ENCODE results near the gene TMEM86A. TPM values are rescaled to one million over a fixed set of nuclear protein-coding genes. Genes with fewer than 3 reads are reported as not detected.

TMEM86A gene
- polyA plus RNA-seq, 1 of the 3 experiments (the other 2 are of a cell fraction) = 1.2 TPM

DNA sequence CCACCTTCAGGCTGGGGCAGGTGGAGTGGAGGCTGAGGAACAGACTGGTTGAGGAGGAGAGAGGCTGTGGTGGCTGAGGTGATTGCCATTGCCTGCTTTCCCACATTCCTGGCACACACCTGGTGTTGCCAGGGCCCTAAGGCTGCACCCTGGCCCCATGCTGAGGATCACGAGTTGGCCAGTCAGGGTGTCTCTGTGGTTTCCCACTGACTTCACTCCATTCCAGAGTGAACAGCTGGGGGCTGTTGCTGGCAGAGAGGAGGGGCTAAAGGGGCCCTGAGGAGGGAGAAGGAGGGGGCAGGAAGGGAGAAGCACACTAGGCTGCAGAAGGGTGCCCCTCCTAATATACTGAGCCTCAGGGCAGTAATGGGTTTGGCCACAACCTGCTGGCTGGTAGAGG, 1.8 kb downstream of the TMEM86A start:
- WGBS (ENCODE audit: low lambda C conversion rate) = 83% methylated on average over 1 of the region's 1 CpG
- H3K36me3 ChIP-seq (replicated peaks in 1 of 2; ENCODE audit: control insufficient read depth in 1 of 2, insufficient read depth in 2 of 2, low read length in 1 of 2) = no peaks in the 10 kb centered on the region

DNA sequence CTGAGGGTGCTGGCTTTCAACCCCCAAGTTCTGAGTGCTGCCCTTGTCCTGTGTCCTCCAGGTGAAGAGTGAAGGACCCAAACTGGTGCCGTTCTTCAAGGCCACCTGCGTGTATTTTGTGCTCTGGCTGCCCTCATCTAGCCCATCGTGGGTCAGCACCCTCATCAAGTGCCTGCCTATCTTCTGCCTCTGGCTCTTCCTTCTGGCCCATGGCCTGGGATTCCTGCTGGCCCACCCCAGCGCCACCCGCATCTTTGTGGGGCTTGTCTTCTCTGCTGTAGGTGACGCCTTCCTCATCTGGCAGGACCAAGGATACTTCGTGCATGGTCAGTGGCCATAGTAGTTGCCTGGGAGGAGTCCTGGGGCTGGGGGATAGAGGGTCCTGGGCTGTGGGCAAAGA, 2.3 kb downstream of the TMEM86A start:
- TF ChIP-seq RXRA (IDR thresholded peaks at IDR 0.05; ENCODE audit: borderline replicate concordance, low read depth) = no peak
- Histone ChIP-seq H3K4me2 (no peak overlapping the region), H2AFZ (ENCODE audit: low read depth) (no peak overlapping the region), H4K20me1 (ENCODE audit: insufficient read depth) (no peaks in the 10 kb centered on the region), H3K4me1 (ENCODE audit: control insufficient read depth in 1 of 2, insufficient read depth in 2 of 2, low read depth in 1 of 2, low read length in 1 of 2) (peaks cover 0 to 30% of the 10 kb centered on the region in 2 experiments; a peak in 2 of 4 replicates), H3K36me3 (replicated peaks in 1 of 2; ENCODE audit: control insufficient read depth in 1 of 2, insufficient read depth in 2 of 2, low read length in 1 of 2) (no peaks in the 10 kb centered on the region), H3K27ac (ENCODE audit: low read depth in 2 of 2, low read length in 1 of 2) (no peak overlapping the region), H3F3A (replicated peaks; ENCODE audit: insufficient read depth) (no peaks in the 10 kb centered on the region), H3K9me3 (no peaks in the 10 kb centered on the region), H3K9me2 (no peaks in the 10 kb centered on the region), H3K4me3 (ENCODE audit: low read depth in 2 of 2, low read length in 1 of 2) (no peak overlapping the region), H3K79me2 (ENCODE audit: insufficient read depth) (no peaks in the 10 kb centered on the region), H3K27me3 (ENCODE audit: insufficient read depth) (no peaks in the 10 kb centered on the region), H3K9ac (no peak overlapping the region)
- CTCF ChIA-PET = interaction anchor here (1.3 kb wide), 1 partner anchor 27 kb away, joined by 3 read pairs; no protein-coding TSS in a partner anchor
- no peak for DNase-seq
- WGBS (ENCODE audit: low lambda C conversion rate) = 91% methylated on average over 6 of the region's 7 CpGs
- POLR2A ChIA-PET = no interaction called here

More for the DNA sequence above, 1.8 kb downstream of the TMEM86A start:
- H4K20me1 ChIP-seq (ENCODE audit: insufficient read depth) = no peaks in the 10 kb centered on the region
- H3K9me2 ChIP-seq = no peaks in the 10 kb centered on the region
- H3K4me3 ChIP-seq (ENCODE audit: low read depth in 2 of 2, low read length in 1 of 2) = no peak overlapping the region
- no peak for TF ChIP-seq RXRA (IDR thresholded peaks at IDR 0.05; ENCODE audit: borderline replicate concordance, low read depth)
- H3K9ac ChIP-seq = no peak overlapping the region
- no peaks in the 10 kb centered on the region for H3K27me3 ChIP-seq (ENCODE audit: insufficient read depth)
- DNase-seq = no peak
- H3K27ac ChIP-seq (ENCODE audit: low read depth in 2 of 2, low read length in 1 of 2) = no peak overlapping the region
- POLR2A ChIA-PET = no interaction called here
- no peaks in the 10 kb centered on the region for H3K79me2 ChIP-seq (ENCODE audit: insufficient read depth)
- H3K4me1 ChIP-seq (ENCODE audit: control insufficient read depth in 1 of 2, insufficient read depth in 2 of 2, low read depth in 1 of 2, low read length in 1 of 2) = peaks cover 0 to 25% of the 10 kb centered on the region in 2 experiments; a peak in 2 of 4 replicates
- H2AFZ ChIP-seq (ENCODE audit: low read depth) = no peak overlapping the region
- H3F3A ChIP-seq (replicated peaks; ENCODE audit: insufficient read depth) = no peaks in the 10 kb centered on the region
- no peak overlapping the region for H3K4me2 ChIP-seq
- CTCF ChIA-PET = interaction anchor here (0.8 to 2.5 kb wide), 3 partner anchors 21 to 160 kb away, joined by 3 to 9 read pairs (median 4); no protein-coding TSS in a partner anchor
- no peaks in the 10 kb centered on the region for H3K9me3 ChIP-seq

DNA sequence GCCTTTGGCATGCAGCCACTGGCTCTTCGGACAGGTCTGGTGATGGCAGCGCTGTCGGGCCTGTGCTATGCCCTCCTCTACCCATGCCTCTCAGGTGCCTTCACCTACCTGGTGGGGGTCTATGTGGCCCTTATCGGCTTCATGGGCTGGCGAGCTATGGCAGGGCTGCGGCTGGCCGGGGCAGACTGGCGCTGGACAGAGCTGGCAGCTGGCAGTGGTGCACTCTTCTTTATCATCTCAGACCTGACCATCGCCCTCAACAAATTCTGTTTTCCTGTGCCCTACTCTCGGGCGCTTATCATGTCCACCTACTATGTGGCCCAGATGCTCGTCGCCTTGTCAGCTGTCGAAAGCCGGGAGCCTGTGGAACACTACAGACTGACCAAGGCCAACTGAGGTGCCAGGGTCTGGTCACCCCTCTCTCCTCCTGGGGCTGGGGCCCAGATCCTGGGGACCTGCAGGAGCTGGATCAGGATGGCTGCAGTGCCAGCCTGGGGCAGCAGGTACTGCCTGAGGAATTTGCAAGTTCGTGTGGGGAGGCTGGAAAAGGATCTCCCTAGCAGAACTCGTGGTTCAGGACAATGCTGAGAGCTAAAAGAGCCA, 3.1 kb downstream of the TMEM86A start:
- H3K4me1 ChIP-seq (ENCODE audit: control insufficient read depth in 1 of 2, insufficient read depth in 2 of 2, low read depth in 1 of 2, low read length in 1 of 2) = peaks cover 0 to 34% of the 10 kb centered on the region in 2 experiments; a peak in 2 of 4 replicates
- H3K79me2 ChIP-seq (ENCODE audit: insufficient read depth) = no peaks in the 10 kb centered on the region
- H3K9me3 ChIP-seq = no peaks in the 10 kb centered on the region
- no peaks in the 10 kb centered on the region for H4K20me1 ChIP-seq (ENCODE audit: insufficient read depth)
- no peak for DNase-seq
- 83% methylated on average over 11 of the region's 17 CpGs for WGBS (ENCODE audit: low lambda C conversion rate)
- H3K9me2 ChIP-seq = no peaks in the 10 kb centered on the region
- TF ChIP-seq, protein P1, sequence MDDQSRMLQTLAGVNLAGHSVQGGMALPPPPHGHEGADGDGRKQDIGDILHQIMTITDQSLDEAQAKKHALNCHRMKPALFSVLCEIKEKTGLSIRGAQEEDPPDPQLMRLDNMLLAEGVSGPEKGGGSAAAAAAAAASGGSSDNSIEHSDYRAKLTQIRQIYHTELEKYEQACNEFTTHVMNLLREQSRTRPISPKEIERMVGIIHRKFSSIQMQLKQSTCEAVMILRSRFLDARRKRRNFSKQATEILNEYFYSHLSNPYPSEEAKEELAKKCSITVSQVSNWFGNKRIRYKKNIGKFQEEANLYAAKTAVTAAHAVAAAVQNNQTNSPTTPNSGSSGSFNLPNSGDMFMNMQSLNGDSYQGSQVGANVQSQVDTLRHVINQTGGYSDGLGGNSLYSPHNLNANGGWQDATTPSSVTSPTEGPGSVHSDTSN (IDR thresholded peaks at IDR 0.05) = no peak
- TF ChIP-seq GATA2 (CRISPR knock-in tag; IDR thresholded peaks at IDR 0.05) (no peak), EZH2phosphoT487 (IDR thresholded peaks at IDR 0.05; ENCODE audit: borderline replicate concordance, low read depth) (no peak), FOSL2 (IDR thresholded peaks at IDR 0.05; ENCODE audit: borderline replicate concordance, low read depth) (no peak), POLR2AphosphoS5 (IDR thresholded peaks at IDR 0.05; ENCODE audit: low read depth, low read length) (no peak), FOXM1 (IDR thresholded peaks at IDR 0.05; ENCODE audit: low read depth) (no peak), RFX5 (IDR thresholded peaks at IDR 0.05; ENCODE audit: low read length) (no peak), MEF2A (IDR thresholded peaks at IDR 0.05; ENCODE audit: borderline replicate concordance, low read depth) (no peak), GABPA (IDR thresholded peaks at IDR 0.05; ENCODE audit: low read depth) (no peak), RAD21 (IDR thresholded peaks at IDR 0.05; ENCODE audit: low read length) (no peak), NRF1 (IDR thresholded peaks at IDR 0.05; ENCODE audit: low read depth, low read length) (no peak), ELF1 (IDR thresholded peaks at IDR 0.05) (no peak), SMC3 (IDR thresholded peaks at IDR 0.05; ENCODE audit: low read depth, low read length) (no peak), JUND (IDR thresholded peaks at IDR 0.05) (no peak), SIN3A (IDR thresholded peaks at IDR 0.05; ENCODE audit: borderline replicate concordance, low read depth, low read length) (no peak)
- TF ChIP-seq, protein P2, sequence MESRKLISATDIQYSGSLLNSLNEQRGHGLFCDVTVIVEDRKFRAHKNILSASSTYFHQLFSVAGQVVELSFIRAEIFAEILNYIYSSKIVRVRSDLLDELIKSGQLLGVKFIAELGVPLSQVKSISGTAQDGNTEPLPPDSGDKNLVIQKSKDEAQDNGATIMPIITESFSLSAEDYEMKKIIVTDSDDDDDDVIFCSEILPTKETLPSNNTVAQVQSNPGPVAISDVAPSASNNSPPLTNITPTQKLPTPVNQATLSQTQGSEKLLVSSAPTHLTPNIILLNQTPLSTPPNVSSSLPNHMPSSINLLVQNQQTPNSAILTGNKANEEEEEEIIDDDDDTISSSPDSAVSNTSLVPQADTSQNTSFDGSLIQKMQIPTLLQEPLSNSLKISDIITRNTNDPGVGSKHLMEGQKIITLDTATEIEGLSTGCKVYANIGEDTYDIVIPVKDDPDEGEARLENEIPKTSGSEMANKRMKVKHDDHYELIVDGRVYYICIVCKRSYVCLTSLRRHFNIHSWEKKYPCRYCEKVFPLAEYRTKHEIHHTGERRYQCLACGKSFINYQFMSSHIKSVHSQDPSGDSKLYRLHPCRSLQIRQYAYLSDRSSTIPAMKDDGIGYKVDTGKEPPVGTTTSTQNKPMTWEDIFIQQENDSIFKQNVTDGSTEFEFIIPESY (IDR thresholded peaks at IDR 0.05; ENCODE audit: borderline replicate concordance, low read depth) = no peak
- no peaks in the 10 kb centered on the region for H3K36me3 ChIP-seq (replicated peaks in 1 of 2; ENCODE audit: control insufficient read depth in 1 of 2, insufficient read depth in 2 of 2, low read length in 1 of 2)
- H2AFZ ChIP-seq (ENCODE audit: low read depth) = no peak overlapping the region
- no peak overlapping the region for H3K9ac ChIP-seq
- H3K4me2 ChIP-seq = no peak overlapping the region
- CTCF ChIA-PET = interaction anchor here (1.1 to 1.3 kb wide), 2 partner anchors 26 to 31 kb away, joined by 3 read pairs; no protein-coding TSS in a partner anchor
- H3F3A ChIP-seq (replicated peaks; ENCODE audit: insufficient read depth) = no peaks in the 10 kb centered on the region
- POLR2A ChIA-PET = no interaction called here
- no peak overlapping the region for H3K4me3 ChIP-seq (ENCODE audit: low read depth in 2 of 2, low read length in 1 of 2)
- H3K27ac ChIP-seq (ENCODE audit: low read depth in 2 of 2, low read length in 1 of 2) = no peak overlapping the region
- H3K27me3 ChIP-seq (ENCODE audit: insufficient read depth) = peaks cover 4% of the 10 kb centered on the region; the same call in 1 of the 2 replicates
